ENCODE data around the gene LIPH. TPM values are rescaled to one million over a fixed set of nuclear protein-coding genes. Genes with fewer than 3 reads are reported as not detected.

LIPH gene
- total RNA-seq, 1 donor from 2014 or later: 6.9 TPM

- H3K4me1 ChIP-seq: peaks cover 10 to 12% of the 10 kb centered on the region in 2 donors
- H3K27ac ChIP-seq: peak overlapping the region; percentile 58 to 97
- no peak for DNase-seq (ENCODE audit: low spot score in 2 of 2)
- no peaks in the 10 kb centered on the region for H3K9me3 ChIP-seq
- TF ChIP-seq CTCF (IDR thresholded peaks at IDR 0.05): no peak
- peak overlapping the region; percentile 79 to 98 for H3K4me3 ChIP-seq
- intact Hi-C loops (cut with DNase I): loop anchor here (5.0 to 10.0 kb wide), 3 partner anchors 223 to 979 kb away; partner anchors contain the start of genes MAP3K13, TBCCD1 and TRA2B
- no peaks in the 10 kb centered on the region for H3K36me3 ChIP-seq
- H3K27me3 ChIP-seq: no peaks in the 10 kb centered on the region
These were observed 33.1 kb upstream of the LIPH start for GRCh38 chr3:185585518-185585858.

- H3K4me1 ChIP-seq: peaks cover 10 to 12% of the 10 kb centered on the region in 2 donors
- TF ChIP-seq CTCF (IDR thresholded peaks at IDR 0.05): no peak
- no peak for DNase-seq (ENCODE audit: low spot score in 2 of 2)
- H3K4me3 ChIP-seq: no peak overlapping the region
- no peaks in the 10 kb centered on the region for H3K27me3 ChIP-seq
- intact Hi-C loops (cut with DNase I): loop anchor here (5.0 to 10.0 kb wide), 3 partner anchors 222 to 980 kb away; partner anchors contain the start of genes MAP3K13, TBCCD1 and TRA2B
- H3K27ac ChIP-seq: no peak overlapping the region
- H3K9me3 ChIP-seq: no peaks in the 10 kb centered on the region
- H3K36me3 ChIP-seq: no peaks in the 10 kb centered on the region
These were observed 32.3 kb upstream of the LIPH start for GRCh38 chr3:185584686-185585085.

GRCh38 chr3:185583925-185584324 is 31.5 kb upstream of the LIPH start:
- Histone ChIP-seq H3K36me3 (no peaks in the 10 kb centered on the region), H3K27me3 (no peaks in the 10 kb centered on the region), H3K9me3 (no peaks in the 10 kb centered on the region), H3K4me3 (no peak overlapping the region), H3K4me1 (peaks cover 10 to 12% of the 10 kb centered on the region in 2 donors), H3K27ac (no peak overlapping the region)
- DNase-seq (ENCODE audit: low spot score in 2 of 2): no peak
- TF ChIP-seq CTCF (IDR thresholded peaks at IDR 0.05): no peak
- intact Hi-C loops (cut with DNase I): loop anchor here (10.0 kb wide), 1 partner anchor 981 kb away; the partner anchor contains the start of gene TBCCD1

GRCh38 chr3:185582871-185583270 is 30.5 kb upstream of the LIPH start:
- Histone ChIP-seq H3K4me3 (no peak overlapping the region), H3K36me3 (no peaks in the 10 kb centered on the region), H3K4me1 (peaks cover 5 to 7% of the 10 kb centered on the region in 2 donors), H3K27me3 (no peaks in the 10 kb centered on the region), H3K27ac (no peak overlapping the region), H3K9me3 (no peaks in the 10 kb centered on the region)
- intact Hi-C loops (cut with DNase I): loop anchor here (10.0 kb wide), 1 partner anchor 982 kb away; the partner anchor contains the start of gene TBCCD1
- DNase-seq (ENCODE audit: low spot score in 2 of 2): no peak
- no peak for TF ChIP-seq CTCF (IDR thresholded peaks at IDR 0.05)

GRCh38 chr3:185582236-185582635 is 29.8 kb upstream of the LIPH start:
- Histone ChIP-seq H3K36me3 (no peaks in the 10 kb centered on the region), H3K27ac (no peak overlapping the region), H3K4me3 (no peak overlapping the region), H3K27me3 (no peaks in the 10 kb centered on the region), H3K9me3 (no peaks in the 10 kb centered on the region), H3K4me1 (peaks cover 5 to 6% of the 10 kb centered on the region in 2 donors)
- no peak for TF ChIP-seq CTCF (IDR thresholded peaks at IDR 0.05)
- no peak for DNase-seq (ENCODE audit: low spot score in 2 of 2)
- intact Hi-C loops (cut with DNase I): loop anchor here (10.0 kb wide), 1 partner anchor 983 kb away; the partner anchor contains the start of gene TBCCD1

All from ascending aorta (tissue), 2 donors.